Measurements from ENCODE around the gene TIGIT.

TIGIT gene

GRCh38 chr3:114351123-114351821, 57.4 kb downstream of the TIGIT start:
- no peak for DNase-seq (ENCODE audit: low read depth in 2 of 2)

- DNase-seq (ENCODE audit: low read depth in 2 of 2), result no peak
These were observed 58.0 kb downstream of the TIGIT start for GRCh38 chr3:114351822-114352145.

- no peak for DNase-seq (ENCODE audit: low read depth in 2 of 2)
These were observed 61.8 kb downstream of the TIGIT start for GRCh38 chr3:114355653-114356052.

DNA sequence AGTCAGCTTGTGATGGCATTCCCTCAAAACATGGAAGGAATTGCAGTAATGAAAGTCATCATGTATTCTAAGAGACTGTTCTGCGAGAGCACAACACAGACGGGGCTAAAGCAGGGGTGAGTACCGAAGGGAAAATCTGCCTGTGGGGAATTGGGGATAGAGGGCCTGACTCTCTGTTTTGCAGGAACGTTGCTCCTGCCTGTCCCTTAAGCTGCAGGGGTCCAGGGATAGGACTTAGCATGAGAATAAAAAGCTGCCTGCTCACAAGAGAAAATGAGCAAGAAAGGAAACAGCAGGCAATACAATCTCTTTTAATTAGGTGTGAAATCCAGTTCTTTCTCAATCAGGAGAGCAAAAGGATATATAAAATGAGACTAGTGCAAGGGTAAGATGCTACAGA, 62.2 kb downstream of the TIGIT start:
- DNase-seq (ENCODE audit: low read depth in 2 of 2), result no peak

DNA sequence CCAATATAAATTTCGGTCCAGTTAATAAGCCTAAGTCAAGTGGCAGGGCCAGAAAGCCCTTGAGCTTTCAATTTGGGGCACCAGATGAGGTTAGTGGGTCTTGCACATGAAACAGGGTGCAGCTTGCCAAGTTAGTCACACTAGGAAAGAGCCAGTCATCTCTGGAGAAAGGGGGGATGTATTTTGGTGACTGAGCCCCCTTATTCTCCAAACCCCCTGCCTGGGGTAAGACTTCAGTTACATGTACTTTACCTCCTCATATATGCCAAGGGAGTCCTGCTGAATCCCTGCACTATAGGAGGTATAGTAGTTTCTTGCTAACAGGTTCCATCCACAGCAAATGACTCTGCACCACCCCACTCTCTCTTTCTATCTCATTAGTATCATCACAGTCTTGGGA, 62.7 kb downstream of the TIGIT start:
- no peak for DNase-seq (ENCODE audit: low read depth in 2 of 2)

Data from stimulated activated CD4-positive, alpha-beta T cell treated with anti-CD3 and anti-CD28 coated beads, Interleukin-1b, Interleukin-23, amount 100 ng/mL, for 4 hours (primary cell).